HG02840 (cell line): ENCODE data around the gene ADGRG1.
"Not testable (repeated sequence)": the region's sequence is repeated elsewhere in the genome, so short reads cannot be mapped to it uniquely, and the experiment has no call there.

Experiments
- ATAC-seq: cut with Tn5 transposase; IDR thresholded peaks from one replicate; pipeline ENCODE4 v1.9.1; 2021; ENCODE audit warnings: mild to moderate bottlenecking, moderate library complexity, moderate number of reproducible peaks; ENCODE audit not compliant: unreplicated experiment, low FRiP score

The ADGRG1 gene

GRCh38 chr16:57695680-57696069, 67.2 kb downstream of the ADGRG1 start:
- no peak for ATAC-seq

GRCh38 chr16:57696240-57696639, 67.8 kb downstream of the ADGRG1 start:
- ATAC-seq: no peak

GRCh38 chr16:57697896-57698537, 69.6 kb downstream of the ADGRG1 start:
- no peak for ATAC-seq

GRCh38 chr16:57698812-57699405, 70.5 kb downstream of the ADGRG1 start:
- ATAC-seq: no peak

GRCh38 chr16:57699481-57699880, 71.1 kb downstream of the ADGRG1 start:
- ATAC-seq: no peak

- ATAC-seq: no peak
Observed at GRCh38 chr16:57699899-57700298, 71.5 kb downstream of the ADGRG1 start.

- ATAC-seq: no peak
Observed at GRCh38 chr16:57700781-57701551, 72.5 kb downstream of the ADGRG1 start.

- no peak for ATAC-seq
Observed at GRCh38 chr16:57701759-57702371, 73.4 kb downstream of the ADGRG1 start.

- no peak for ATAC-seq
Observed at GRCh38 chr16:57703416-57704010, 75.1 kb downstream of the ADGRG1 start.

- ATAC-seq: no peak
Observed at GRCh38 chr16:57704011-57704904, 75.8 kb downstream of the ADGRG1 start.

- ATAC-seq: no peak
Observed at GRCh38 chr16:57704905-57705852, 76.7 kb downstream of the ADGRG1 start.

- ATAC-seq: no peak
Observed at GRCh38 chr16:57706717-57707116, 78.3 kb downstream of the ADGRG1 start.

GRCh38 chr16:57707331-57707730, 78.9 kb downstream of the ADGRG1 start:
- ATAC-seq: no peak

- ATAC-seq: no peak
Observed at GRCh38 chr16:57708168-57708567, 79.7 kb downstream of the ADGRG1 start.

GRCh38 chr16:57709663-57710062, 81.2 kb downstream of the ADGRG1 start:
- no peak for ATAC-seq

- no peak for ATAC-seq
Observed at GRCh38 chr16:57711346-57711745, 82.9 kb downstream of the ADGRG1 start.

GRCh38 chr16:57711993-57712392, 83.6 kb downstream of the ADGRG1 start:
- ATAC-seq: no peak

GRCh38 chr16:57712569-57712968, 84.1 kb downstream of the ADGRG1 start:
- not testable (repeated sequence) for ATAC-seq

GRCh38 chr16:57713596-57713995, 85.2 kb downstream of the ADGRG1 start:
- no peak for ATAC-seq
